GM18517 (cell line): ENCODE measurements around the gene IL20.
"Not testable (repeated sequence)": the region's sequence is repeated elsewhere in the genome, so short reads cannot be mapped to it uniquely, and the experiment has no call there.

ENCODE experiments used
- ATAC-seq: cut with Tn5 transposase; IDR thresholded peaks from one replicate; pipeline ENCODE4 v1.9.1; 2021; ENCODE audit warnings: mild to moderate bottlenecking, moderate library complexity; ENCODE audit not compliant: unreplicated experiment

IL20 gene

DNA sequence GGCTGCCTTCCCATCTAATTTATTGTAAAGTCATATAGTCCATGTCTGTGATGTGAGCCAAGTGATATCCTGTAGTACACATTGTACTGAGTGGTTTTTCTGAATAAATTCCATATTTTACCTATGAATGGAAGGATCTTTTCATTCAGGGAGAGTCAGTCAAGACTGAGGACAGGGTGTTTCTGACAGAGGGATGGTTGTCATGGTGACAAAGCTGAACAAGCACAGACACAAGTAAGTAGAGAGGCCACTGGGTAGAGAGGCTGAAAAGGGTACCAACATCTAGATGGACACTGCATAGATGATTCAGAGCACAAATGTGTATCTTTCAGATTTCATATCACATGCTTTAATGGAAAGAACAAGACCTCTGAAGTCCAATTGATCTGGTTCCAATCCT is 22.6 kb upstream of the IL20 start:
- ATAC-seq: no peak

DNA sequence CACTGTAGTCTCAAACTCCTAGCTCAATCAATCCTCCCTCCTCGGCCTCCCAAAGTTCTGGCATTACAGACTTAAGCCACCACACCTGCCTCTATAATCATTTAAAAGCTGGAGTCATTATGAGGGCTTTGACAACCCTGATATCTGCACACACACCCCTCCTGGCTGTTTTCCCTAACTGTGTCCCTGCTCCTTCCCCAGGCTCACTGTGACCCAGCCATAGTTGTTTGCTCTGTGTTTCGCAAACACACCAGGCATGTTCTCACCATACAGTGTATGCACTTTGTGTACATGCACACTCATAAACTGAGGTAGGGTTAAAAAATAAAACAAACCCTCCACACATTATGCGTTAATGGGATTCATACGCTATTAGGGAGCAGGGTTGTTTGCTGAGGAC is 21.8 kb upstream of the IL20 start:
- ATAC-seq: no peak

DNA sequence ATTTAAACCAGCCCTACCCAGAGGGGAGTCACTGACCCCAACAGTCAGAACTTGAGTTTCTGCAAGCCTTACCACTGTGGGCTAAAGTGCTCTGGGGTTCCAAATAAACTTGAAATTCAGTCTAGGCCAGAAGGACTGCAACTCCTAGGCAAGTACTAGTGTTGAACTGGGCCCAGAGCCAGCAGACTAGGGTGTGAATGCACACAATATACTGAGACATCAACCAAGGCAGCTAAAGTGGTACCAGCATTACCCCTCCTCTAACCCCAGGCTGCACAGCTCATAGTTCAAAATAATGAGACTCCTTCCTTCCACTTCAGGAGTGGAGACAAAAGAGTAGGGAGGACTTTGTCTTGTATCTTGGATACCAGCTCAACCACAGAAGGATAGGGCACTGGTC is 18.9 kb upstream of the IL20 start:
- ATAC-seq: no peak

DNA sequence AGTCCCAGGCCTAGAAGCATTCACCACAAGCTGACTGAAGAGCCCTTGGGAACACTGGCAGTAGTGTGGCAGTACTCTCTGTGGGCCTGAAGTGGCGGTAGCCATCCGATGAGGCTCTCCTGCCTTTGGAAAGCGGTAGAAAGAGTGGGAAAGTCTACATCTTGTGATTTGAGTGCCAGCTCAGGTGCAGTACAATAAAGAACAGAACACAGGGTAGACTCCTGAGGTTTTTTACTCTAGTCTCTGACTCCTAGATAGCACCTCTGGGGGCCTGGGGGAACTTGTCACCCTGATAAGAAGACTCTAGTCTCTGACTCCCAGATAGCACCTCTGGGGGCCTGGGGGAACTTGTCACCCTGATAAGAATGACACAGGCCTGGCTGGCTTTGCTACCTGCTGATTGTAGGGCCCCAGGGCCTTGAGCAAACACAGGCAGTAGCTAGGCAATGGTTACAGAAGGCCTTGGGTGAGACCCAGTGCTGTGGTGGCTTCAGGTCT is 18.0 kb upstream of the IL20 start:
- no peak for ATAC-seq

DNA sequence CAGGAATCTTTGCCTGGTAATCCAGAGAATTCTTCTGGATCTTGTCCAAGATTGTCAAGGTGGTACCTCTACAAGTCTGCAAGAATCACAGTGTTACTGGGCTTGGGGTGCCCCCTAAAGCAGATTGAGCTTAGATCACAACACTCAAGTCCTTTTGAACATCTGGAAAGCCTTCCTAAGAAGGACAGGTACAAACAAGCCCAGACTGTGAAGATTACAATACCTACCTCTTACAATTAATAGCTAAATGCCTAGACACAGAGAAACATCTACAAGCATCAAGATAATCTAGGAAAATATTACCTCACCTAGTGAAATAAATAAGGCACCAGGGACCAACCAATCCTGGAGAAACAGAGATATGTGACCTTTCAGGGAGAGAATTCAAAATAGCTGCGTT is 17.5 kb upstream of the IL20 start:
- ATAC-seq: no peak

DNA sequence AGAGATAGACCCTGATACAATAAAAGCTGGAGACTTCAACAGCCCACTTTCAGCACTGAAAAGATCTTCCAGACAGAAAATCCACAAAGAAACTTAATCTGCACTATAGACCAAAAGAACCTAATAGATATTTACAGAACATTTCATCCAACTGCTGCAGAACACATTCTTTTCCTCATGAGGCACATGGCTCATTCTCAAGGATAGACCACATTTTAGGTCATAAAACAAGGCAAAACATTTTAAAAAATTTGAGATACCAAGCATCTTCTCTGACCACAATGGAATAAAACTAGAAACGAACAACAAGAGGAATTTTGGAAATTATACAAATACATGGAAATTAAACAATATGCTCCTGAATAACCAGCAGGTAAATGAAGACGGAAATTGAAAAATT is 15.0 kb upstream of the IL20 start:
- ATAC-seq: no peak

DNA sequence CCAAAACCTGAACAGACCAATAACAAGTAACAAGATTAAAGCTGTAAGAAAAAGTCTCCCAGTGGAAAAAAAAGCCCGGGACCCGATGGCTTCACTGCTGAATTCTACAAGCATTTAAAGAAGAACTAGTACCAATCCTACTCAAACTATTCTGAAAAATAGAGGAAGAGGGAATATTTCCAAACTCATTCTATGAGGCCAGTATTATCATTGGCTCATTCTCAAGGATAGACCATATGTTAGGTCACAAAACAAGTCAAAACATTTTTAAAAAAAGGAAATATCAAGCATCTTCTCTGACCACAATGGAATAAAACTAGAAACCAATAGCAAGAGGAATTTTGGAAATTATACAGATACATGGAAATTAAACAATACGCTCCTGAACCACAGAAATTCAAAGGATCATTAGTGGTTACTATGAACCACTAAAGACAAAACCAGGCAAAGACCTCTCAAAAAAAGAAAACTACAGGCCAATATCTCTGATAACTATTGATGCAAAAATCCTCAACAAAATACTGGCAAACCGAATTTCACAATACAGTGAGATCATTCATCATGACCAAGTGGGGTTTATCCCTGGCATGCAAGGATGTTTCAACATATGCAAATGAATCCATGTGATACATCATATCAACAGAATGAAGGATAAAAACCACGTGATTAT is 13.9 kb upstream of the IL20 start:
- no peak for ATAC-seq

DNA sequence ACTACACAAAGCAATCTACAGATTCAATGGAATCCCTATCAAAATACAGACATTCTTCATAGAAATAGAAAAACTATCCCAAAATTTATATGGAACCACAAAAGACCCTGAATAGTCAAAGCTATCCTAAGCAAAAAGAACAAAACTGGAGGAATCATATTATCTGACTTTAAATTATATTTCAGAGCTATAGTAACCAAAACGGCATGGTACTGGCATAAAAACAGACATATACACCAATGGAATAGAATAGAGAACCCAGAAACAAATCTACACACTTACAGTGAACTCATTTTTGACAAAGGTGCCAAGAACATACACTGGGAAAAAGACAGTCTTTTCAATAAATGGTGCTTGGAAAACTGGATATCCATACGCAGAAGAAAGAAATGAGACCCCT is 12.8 kb upstream of the IL20 start:
- ATAC-seq: not testable (repeated sequence)

DNA sequence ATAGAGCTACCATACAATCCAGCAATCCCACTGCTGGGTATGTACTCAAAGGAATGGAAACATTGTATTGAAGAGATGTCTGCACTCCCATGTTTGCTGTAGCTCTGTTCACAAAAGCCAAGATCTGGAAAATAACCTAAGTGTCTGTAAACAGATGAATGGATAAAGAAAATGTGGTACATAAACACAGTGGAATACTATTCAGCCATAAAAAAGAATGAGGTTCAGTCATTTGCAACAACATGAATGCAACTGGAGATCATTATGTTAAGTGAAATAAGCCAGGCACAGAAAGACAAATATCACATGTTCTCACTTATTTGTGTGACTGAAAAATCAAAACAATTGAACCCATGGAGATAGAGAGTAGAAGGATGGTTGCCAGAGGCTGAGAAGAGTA is 11.7 kb upstream of the IL20 start:
- not testable (repeated sequence) for ATAC-seq

DNA sequence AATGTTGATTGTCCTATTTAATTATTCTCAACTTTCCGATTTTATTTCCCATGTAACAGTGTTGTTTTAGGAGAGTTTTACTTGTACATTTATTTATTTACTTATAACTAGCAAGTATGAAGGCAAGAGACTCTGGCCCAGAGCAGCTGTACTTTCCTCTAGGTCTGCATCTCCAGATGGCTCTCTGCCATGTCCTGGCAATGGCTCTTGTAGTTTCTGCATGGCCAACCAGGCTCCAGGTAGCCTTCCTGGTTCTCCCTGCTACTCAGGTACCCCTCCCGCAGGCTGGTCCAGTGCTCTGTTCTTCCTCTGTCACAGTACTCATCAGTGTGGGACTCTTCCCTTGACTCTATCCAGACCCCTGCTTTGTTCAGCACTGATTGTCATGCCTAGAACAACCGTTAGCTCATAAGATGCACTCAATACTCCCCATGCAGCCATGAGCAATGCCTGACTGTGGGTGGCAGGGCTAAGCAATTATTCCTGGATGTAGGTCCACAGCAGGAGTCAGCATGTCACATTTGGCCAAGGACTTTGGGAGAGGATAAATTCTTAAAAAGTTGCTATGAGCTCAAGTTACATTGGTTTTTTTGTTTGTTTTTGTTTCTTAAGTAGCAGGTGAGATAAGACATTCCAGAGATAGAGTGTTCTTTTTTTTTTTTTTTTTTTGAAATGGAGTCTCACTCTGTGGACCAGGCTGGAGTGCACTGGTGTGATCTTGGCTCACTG is 10.9 kb upstream of the IL20 start:
- ATAC-seq: no peak

DNA sequence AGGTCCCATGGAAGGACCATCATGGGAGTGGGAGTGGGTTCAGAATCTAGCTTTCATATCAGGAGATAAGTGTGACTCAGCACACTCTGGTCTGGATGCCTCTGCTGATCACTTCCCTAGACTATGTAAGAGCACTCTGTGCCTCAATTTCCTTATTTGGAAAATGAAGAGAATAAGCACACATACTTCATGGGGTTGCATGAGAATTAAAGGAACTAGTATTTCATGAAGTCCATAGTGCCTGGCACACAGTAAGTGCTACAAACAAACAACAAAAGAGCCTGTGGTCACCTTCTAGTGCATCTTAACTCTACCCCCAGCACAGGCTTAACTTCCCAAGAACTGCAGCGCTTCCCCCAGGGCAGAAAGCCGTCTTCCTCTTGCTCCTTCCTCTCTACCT is 9.6 kb upstream of the IL20 start:
- no peak for ATAC-seq

DNA sequence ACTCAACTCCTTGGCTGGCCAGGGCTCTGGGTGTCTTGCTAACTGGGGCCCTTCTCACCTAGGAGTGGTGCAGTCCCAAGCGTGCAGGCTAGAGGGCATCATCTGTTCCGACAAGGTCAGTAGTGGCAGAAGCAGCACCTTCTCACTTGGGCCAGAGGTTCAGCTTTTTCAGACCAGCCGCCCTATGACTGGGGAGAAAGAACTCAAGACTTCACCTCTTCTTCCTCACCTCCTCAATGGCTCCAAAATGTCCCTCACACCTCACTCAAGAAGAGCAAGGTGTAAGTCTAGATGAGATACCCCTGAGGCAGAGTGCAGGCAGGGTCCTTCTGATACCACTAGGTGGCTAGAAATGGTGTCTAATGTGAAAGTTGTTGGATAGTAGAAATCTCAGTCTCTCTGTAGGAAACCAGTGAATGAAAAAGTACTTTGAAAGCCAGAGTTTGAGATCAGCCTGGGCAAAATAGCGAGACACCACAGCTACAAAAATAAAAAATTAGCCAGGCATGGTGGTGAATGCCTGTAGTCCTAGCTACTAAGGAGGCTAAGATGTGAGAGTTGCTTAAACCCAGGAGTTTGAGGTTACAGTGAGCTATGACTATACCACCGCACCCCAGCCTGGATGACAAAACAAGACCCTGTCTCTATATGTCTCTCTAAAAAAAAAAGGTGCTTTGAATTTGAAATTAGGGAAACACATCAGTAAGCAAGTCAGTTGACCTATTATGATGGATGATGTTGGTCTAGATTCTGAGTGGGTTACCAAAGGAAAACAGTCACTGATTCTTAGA is 8.6 kb upstream of the IL20 start:
- ATAC-seq: no peak

DNA sequence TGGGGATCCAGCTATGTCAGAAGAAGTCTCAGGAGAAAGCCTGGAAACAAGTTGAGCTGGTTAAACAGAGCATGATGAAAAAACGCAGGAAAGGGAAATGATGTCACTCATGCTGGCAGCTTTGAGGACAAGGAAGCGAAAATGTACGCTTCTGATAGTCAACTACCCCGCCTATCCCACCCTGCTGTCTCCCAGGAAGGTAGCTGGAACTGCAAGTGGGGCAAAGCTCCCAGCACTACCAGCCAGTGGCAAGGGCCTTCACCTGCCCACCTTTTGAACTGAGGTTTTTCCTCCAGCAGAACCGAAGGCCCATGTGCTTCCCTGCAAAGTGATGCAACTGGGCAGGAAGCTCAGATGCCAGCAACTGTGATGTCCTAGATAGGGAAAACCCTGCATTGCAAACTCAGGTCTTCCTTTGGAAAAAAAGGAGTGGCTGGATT is 6.3 kb upstream of the IL20 start:
- no peak for ATAC-seq

DNA sequence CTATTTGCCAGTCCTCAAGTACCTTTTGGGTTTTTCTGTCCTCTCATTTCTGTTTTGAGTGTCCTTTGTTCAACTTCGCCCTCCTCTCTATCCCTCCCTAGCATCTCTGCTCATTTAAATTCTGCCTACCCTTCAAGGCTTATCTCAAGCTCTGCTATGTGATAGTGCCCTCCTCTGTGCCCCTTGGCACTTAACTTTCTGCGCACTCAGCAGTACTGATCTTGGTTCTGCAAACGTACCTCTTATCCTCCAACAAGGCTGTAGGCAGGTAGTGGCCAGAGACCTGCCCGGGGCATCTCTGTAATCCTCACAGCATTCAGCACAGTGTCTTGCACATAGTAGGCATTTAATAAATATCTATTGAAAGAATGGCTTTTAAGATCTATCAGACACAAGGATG is 5.3 kb upstream of the IL20 start:
- no peak for ATAC-seq

DNA sequence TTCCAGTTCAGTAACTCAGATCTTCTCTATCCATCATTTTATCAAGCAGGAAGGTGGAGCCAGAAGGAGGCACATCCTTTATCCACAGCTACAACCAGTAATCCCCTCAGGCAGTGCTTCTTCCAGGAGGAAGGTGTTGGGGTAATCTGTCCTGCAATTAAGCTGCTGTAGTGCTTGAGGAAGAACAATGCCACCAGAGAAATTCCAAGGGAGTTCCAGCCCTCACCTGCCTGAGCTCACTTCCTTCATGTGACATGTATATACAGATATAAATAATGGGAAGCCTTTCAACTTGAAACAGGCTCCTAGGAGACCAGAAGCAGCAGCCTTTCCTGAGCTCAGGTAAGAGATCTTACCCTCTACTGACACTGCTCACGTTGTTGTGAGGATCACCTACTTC is 2.2 kb upstream of the IL20 start:
- ATAC-seq: no peak

DNA sequence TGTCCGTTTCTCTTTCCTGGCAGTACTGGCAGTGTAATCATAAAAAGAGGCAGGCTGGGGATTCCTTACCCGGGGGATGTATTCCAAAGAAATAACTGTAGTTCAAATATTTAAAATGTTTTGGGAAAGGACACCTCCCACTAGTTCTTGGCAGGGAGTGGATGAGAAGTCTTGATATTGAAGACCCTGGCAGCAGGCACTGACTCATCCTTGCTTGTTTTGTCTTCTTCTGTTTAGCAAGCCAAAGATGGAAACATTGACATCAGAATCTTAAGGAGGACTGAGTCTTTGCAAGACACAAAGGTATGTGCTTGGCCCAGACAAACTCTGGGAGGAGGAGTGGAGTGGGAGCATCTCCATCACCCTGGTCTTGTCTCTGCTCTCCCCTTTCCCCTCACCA is 639 bp downstream of the IL20 start:
- ATAC-seq: no peak

DNA sequence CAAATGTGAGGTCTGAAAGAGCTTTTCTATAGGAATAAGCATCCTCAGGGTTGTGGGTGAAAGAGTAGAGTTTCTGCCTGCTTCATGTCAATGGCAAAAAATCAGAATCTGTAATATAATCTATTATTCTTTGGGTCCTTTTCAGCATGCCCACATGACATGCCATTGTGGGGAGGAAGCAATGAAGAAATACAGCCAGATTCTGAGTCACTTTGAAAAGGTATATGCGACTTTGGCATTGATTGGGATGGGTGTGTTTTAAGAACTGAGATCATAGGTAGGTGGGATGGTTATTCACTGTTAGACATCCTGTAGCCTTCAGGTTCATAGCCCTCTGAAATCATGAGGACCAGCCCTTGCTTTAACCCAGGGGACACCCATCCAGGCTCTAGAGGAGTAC is 1.8 kb downstream of the IL20 start:
- ATAC-seq: no peak

DNA sequence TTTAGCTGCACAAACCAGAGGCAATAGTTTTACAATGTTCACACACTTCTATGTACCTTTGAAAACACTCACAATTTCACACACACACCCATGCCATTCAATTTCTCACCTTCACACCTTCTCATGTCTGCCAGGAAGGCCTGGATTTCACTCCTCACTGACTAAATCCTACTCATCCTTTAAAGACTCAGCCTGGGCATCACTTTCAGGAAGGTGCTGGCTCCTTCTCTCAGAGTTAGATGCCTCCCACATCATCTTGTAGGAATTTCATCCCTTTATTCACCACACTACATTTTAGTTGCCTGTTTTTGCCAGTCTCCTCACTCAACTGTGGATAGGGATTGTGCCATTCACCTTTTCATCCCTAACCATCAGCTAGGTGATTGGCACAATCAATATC is 2.3 kb downstream of the IL20 start:
- ATAC-seq: no peak

DNA sequence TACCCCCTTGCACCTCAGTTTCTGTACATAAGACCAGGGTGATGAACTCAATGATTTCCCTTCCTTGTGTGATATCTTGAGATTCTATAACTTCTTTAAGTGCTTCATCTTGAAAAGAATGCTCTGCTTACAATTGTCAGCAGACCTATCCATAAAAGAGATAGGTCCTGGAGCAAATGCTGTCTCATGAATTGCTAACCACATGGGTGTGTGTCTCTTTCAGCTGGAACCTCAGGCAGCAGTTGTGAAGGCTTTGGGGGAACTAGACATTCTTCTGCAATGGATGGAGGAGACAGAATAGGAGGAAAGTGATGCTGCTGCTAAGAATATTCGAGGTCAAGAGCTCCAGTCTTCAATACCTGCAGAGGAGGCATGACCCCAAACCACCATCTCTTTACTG is 2.8 kb downstream of the IL20 start:
- ATAC-seq: no peak

DNA sequence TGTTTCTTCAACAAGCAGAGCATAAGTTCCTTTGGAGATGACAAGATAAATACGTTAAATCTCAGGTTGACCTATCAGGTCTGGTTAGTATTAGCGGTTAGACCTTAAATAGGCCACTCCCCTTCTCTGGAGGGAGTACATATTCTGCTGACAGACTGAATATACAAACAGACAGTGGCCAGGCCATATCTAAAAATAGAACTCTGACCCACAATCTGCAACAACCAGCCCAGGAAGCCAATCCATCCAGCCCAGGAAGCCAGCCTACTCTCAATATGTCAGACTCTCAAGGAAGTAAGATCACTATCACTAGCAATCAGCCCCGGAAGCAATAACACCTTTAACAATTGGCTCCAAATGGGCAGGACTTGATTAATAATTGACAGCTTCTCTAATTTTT is 6.7 kb downstream of the IL20 start:
- ATAC-seq: no peak

DNA sequence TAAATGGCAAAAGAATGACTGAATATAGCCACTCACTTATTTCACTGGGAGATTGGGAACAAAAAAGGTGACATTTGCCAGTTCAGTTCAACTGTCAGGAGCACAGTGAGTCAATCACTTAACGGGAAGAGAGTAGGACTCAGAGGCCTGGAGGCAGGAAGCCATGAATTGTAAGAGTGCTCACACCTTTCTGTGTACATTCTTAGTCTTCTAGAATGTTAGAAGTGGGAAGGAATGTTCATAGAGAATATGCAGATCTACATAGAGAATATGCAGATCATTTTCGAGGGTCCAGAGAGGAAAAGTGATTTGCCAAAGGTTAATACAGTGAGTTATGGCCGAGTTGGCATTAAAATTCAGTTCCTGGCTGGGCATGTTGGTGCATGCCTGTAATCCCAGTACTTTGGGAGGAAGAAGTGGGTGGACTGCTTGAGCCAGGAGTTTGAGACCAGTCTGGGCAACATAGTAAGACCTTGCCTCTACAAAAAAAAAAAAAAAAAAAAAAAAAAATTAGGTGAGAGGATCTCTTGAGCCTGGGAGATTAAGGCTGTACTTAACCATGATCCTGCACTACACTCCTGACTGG is 8.3 kb downstream of the IL20 start:
- no peak for ATAC-seq
